OCI-LY7 (cell line): ENCODE results near the gene COL2A1. TPM values are rescaled to one million over a fixed set of nuclear protein-coding genes. Genes with fewer than 3 reads are reported as not detected.

Source experiments
- BruUV-seq: library from RNA; stranded (reverse); fragments of 400-500 nt; replicated peaks from 2 replicates; lab custom pipeline; 2021; lab: Mats Ljungman, UMichigan
- CTCF ChIA-PET: fragments of 300-600 bp; sonication (Branson Sonifier 250); formaldehyde crosslinking; loops from one replicate; lab custom pipeline; 2022; ENCODE audit warnings: antibody characterized with exemption; ENCODE audit not compliant: unreplicated experiment; lab: Charles Lee
- POLR2A ChIA-PET: fragments of 300-600 bp; sonication (Branson Sonifier 250); formaldehyde crosslinking; loops from one replicate; lab custom pipeline; 2022; ENCODE audit warnings: antibody characterized with exemption; lab: Charles Lee
- DNase-seq: peaks from one replicate; pipeline ENCODE4 v3.0.0-alpha.2; 2015; ENCODE audit warnings: low spot score
- H2AFZ ChIP-seq: fragments of 200-600 bp; sonication (generic), shearing (Covaris generic); 2 replicates; pipeline ENCODE4 v1.6.1; 2014; ENCODE audit warnings: mild to moderate bottlenecking, antibody characterized with exemption, low read length, moderate library complexity
- H3K27ac ChIP-seq: fragments of 200-600 bp; sonication (generic); 2 replicates; pipeline ENCODE4 v1.5.1; 2014; ENCODE audit warnings: mixed run types, low read depth, mild to moderate bottlenecking, moderate library complexity, low read length, inconsistent platforms; ENCODE audit not compliant: poor library complexity, severe bottlenecking
- H3K36me3 ChIP-seq: fragments of 200-600 bp; sonication (generic); 2 replicates; pipeline ENCODE4 v1.6.1; 2014; ENCODE audit warnings: mild to moderate bottlenecking, antibody characterized with exemption, low read length, moderate library complexity, mixed read lengths; ENCODE audit not compliant: insufficient read depth
- H3K4me1 ChIP-seq: fragments of 200-600 bp; sonication (generic); 2 replicates; pipeline ENCODE4 v1.5.1; 2014; ENCODE audit warnings: mild to moderate bottlenecking, low read length; ENCODE audit not compliant: insufficient read depth, poor library complexity, severe bottlenecking
- H3K4me2 ChIP-seq: fragments of 200-600 bp; sonication (generic); 2 replicates; pipeline ENCODE4 v1.6.1; 2014; ENCODE audit warnings: mild to moderate bottlenecking, low read length
- H3K4me3 ChIP-seq: fragments of 200-600 bp; sonication (generic); 2 replicates; pipeline ENCODE4 v1.5.1; 2014; ENCODE audit warnings: mild to moderate bottlenecking, low read depth, low read length; ENCODE audit not compliant: poor library complexity, severe bottlenecking
- H3K79me2 ChIP-seq: fragments of 200-600 bp; sonication (generic); 2 replicates; pipeline ENCODE4 v1.6.1; 2016; ENCODE audit warnings: low read depth, mild to moderate bottlenecking, low read length, moderate library complexity, mixed read lengths; ENCODE audit not compliant: insufficient read depth
- H3K9me2 ChIP-seq: fragments of 200-600 bp; sonication (generic); 2 replicates; pipeline ENCODE4 v1.6.1; 2016; ENCODE audit warnings: mild to moderate bottlenecking, low read length, mixed read lengths; ENCODE audit not compliant: insufficient read depth
- H3K9me3 ChIP-seq: fragments of 200-600 bp; sonication (generic); 2 replicates; pipeline ENCODE4 v1.6.1; 2014; ENCODE audit warnings: mild to moderate bottlenecking, mixed run types, low read length, mixed read lengths
- H4K20me1 ChIP-seq: fragments of 200-600 bp; sonication (generic); 2 replicates; pipeline ENCODE4 v1.6.1; 2014; ENCODE audit warnings: mild to moderate bottlenecking, antibody characterized with exemption, low read length, moderate library complexity, mixed read lengths; ENCODE audit not compliant: insufficient read depth
- CTCF ChIP-seq: fragments of 200-600 bp; sonication (generic); conservative IDR thresholded peaks from 2 replicates; pipeline ENCODE4 v1.5.1; 2014; ENCODE audit warnings: mild to moderate bottlenecking, antibody characterized with exemption, low read length, moderate library complexity, mixed read lengths
- EZH2phosphoT487 ChIP-seq: fragments of 200-600 bp; sonication (generic); IDR thresholded peaks from 2 replicates; pipeline ENCODE4 v1.6.1; 2018; ENCODE audit warnings: low read depth, borderline replicate concordance, mild to moderate bottlenecking, mixed run types, antibody characterized with exemption, low read length, moderate library complexity, mixed read lengths
- intact Hi-C: fragments of 100-400 bp; cut with micrococcal nuclease; formaldehyde crosslinking; loops from one replicate; pipeline ENCODE4 v1.10.0; 2022; ENCODE audit not compliant: unreplicated experiment
- total RNA-seq, 2 experiments: library from RNA; depleted of rRNA in 1 of 2; stranded (reverse); fragments of >200 nt in 1 of 2; shearing (Covaris generic) in 1 of 2; gene quantifications; 2 replicates each; pipeline ENCODE4 v1.2.3, GENCODE V29; 2014 to 2022

The COL2A1 gene
- total RNA-seq, 2 experiments from 2014 or later = 0.08 TPM; not detected in 1

- Histone ChIP-seq H3K4me2 (no peak overlapping the region), H4K20me1 (no peaks in the 10 kb centered on the region), H3K4me3 (no peak overlapping the region), H3K9me3 (no peaks in the 10 kb centered on the region), H3K79me2 (no peaks in the 10 kb centered on the region), H3K9me2 (no peaks in the 10 kb centered on the region), H3K27ac (no peak overlapping the region), H3K36me3 (no peaks in the 10 kb centered on the region), H3K4me1 (no peaks in the 10 kb centered on the region), H2AFZ (no peak overlapping the region)
- intact Hi-C loops = no loop called here
- TF ChIP-seq CTCF (no peak), EZH2phosphoT487 (no peak)
- BruUV-seq = no TSS peak
- ChIA-PET POLR2A (no interaction called here), CTCF (no interaction called here)
- DNase-seq = no peak
Observed at GRCh38 chr12:48002773-48003218, 1.5 kb downstream of the COL2A1 start.

DNA sequence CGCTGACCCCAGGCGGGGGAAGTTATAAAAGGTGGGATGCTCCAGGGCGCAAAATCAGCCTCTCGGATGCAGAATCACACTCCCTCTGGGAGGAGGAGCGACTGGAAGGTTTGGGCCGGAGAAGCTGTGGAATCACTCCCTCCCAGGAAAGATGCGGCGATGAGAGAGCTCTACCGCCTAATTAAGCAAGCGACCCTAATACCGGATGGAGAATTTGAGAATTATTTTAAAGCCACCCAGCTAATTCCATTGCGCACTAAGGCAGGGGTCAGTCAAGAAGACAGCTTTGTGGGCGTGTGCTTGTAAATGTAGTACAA lies 1.9 kb downstream of the COL2A1 start:
- no peak overlapping the region for H3K4me3 ChIP-seq
- no TSS peak for BruUV-seq
- no peak overlapping the region for H2AFZ ChIP-seq
- POLR2A ChIA-PET = no interaction called here
- H3K9me2 ChIP-seq = no peaks in the 10 kb centered on the region
- no peaks in the 10 kb centered on the region for H3K4me1 ChIP-seq
- CTCF ChIA-PET = no interaction called here
- H3K27ac ChIP-seq = no peak overlapping the region
- TF ChIP-seq EZH2phosphoT487 = no peak
- no peak for TF ChIP-seq CTCF
- H4K20me1 ChIP-seq = no peaks in the 10 kb centered on the region
- no peak overlapping the region for H3K4me2 ChIP-seq
- no peak for DNase-seq
- no peaks in the 10 kb centered on the region for H3K79me2 ChIP-seq
- H3K9me3 ChIP-seq = no peaks in the 10 kb centered on the region
- no peaks in the 10 kb centered on the region for H3K36me3 ChIP-seq
- intact Hi-C loops = no loop called here

- DNase-seq = no peak
- Histone ChIP-seq H3K4me2 (no peak overlapping the region), H3K4me1 (no peaks in the 10 kb centered on the region), H3K79me2 (no peaks in the 10 kb centered on the region), H3K36me3 (no peaks in the 10 kb centered on the region), H3K4me3 (no peak overlapping the region), H4K20me1 (no peaks in the 10 kb centered on the region), H3K27ac (no peak overlapping the region), H3K9me2 (no peaks in the 10 kb centered on the region), H3K9me3 (no peaks in the 10 kb centered on the region), H2AFZ (no peak overlapping the region)
- CTCF ChIA-PET = no interaction called here
- intact Hi-C loops = no loop called here
- no peak for TF ChIP-seq EZH2phosphoT487
- TF ChIP-seq CTCF = no peak
- POLR2A ChIA-PET = interaction anchor here (0.6 kb wide), 1 partner anchor 924 kb away, joined by 4 read pairs; no protein-coding TSS in a partner anchor
- no TSS peak for BruUV-seq
Observed at GRCh38 chr12:48001505-48002413, 2.5 kb downstream of the COL2A1 start.
